ENCODE data around the gene PARD3B. TPM values are rescaled to one million over a fixed set of nuclear protein-coding genes. Genes with fewer than 3 reads are reported as not detected.

PARD3B gene
- total RNA-seq, 1 donor from 2014 or later, result 23.8 TPM

DNA sequence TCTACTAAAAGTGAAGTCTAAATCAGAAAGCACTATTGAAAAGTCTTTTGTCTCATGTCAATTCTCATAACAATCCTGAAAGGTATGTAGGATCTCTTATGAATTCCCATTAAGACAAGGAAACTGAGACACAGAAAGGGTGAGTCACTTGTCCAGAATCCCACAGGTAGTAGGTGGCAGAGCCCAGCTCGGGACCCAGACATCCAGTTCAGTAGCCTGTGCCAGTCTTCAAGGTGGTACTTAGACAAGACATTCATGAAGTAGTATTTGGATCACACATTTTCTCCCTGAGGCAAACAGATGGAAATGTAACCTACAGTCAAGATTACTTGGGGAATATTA, 14.8 kb upstream of the PARD3B start:
- DNase-seq, result no peak
- Histone ChIP-seq H3K4me1 (no peaks in the 10 kb centered on the region), H3K4me3 (no peak overlapping the region), H3K27me3 (ENCODE audit: low read depth) (no peaks in the 10 kb centered on the region), H3K27ac (no peak overlapping the region), H3K36me3 (no peaks in the 10 kb centered on the region), H3K9me3 (no peaks in the 10 kb centered on the region)
- no peak for ATAC-seq
- intact Hi-C loops (cut with DNase I), result no loop called here
- TF ChIP-seq CTCF (IDR thresholded peaks at IDR 0.05), result no peak

GRCh38 chr2:204533629-204534370, 11.5 kb upstream of the PARD3B start:
- H3K9me3 ChIP-seq, result no peaks in the 10 kb centered on the region
- no peaks in the 10 kb centered on the region for H3K36me3 ChIP-seq
- H3K27ac ChIP-seq, result no peak overlapping the region
- H3K27me3 ChIP-seq (ENCODE audit: low read depth), result no peaks in the 10 kb centered on the region
- H3K4me1 ChIP-seq, result no peaks in the 10 kb centered on the region
- intact Hi-C loops (cut with DNase I), result no loop called here
- DNase-seq, result no peak
- no peak for ATAC-seq
- no peak for TF ChIP-seq CTCF (IDR thresholded peaks at IDR 0.05)
- no peak overlapping the region for H3K4me3 ChIP-seq

DNA sequence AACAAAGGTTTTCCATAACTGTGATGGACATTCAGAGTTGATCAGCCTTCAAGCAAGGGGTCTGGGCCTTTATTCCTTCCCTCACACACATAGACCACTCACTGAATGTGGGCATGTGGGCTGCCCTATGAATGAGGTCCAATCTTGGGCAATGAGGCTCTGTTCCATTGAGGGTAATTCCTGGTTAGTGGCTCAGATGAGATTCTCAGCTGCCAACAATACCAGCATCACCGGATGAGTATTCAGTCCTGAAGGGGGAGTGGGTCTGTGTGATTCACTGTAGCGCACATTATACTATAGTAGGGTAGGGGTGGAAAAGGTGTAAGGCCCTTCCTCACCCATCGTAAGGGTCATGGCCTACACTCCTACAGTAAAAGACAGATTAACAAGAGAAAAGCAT, 9.9 kb upstream of the PARD3B start:
- DNase-seq, result no peak
- Histone ChIP-seq H3K27me3 (ENCODE audit: low read depth) (no peaks in the 10 kb centered on the region), H3K4me3 (no peak overlapping the region), H3K36me3 (no peaks in the 10 kb centered on the region), H3K9me3 (no peaks in the 10 kb centered on the region), H3K4me1 (no peaks in the 10 kb centered on the region), H3K27ac (no peak overlapping the region)
- no peak for ATAC-seq
- no peak for TF ChIP-seq CTCF (IDR thresholded peaks at IDR 0.05)
- intact Hi-C loops (cut with DNase I), result no loop called here

DNA sequence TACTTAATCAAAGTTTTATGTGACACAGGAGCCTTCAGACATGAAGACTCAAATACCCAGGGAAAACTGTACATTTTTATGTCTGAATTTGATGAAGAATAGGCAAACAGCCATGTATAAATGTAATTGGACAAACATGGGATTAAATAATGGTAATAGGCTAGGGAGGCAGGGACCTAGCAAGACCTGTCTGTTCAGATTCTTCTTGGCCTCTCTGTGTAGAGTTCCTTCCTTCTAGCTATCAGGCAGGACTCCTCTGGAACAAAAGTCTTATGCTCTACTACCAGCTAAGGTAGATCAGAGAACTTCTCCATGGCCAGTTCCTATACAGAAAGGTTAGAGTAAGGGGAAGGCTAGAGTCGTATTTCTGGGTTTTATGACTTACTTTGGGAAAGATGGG, 9.5 kb upstream of the PARD3B start:
- H3K4me1 ChIP-seq, result no peaks in the 10 kb centered on the region
- DNase-seq, result no peak
- TF ChIP-seq CTCF (IDR thresholded peaks at IDR 0.05), result no peak
- H3K27ac ChIP-seq, result no peak overlapping the region
- no peak for ATAC-seq
- H3K9me3 ChIP-seq, result no peaks in the 10 kb centered on the region
- H3K27me3 ChIP-seq (ENCODE audit: low read depth), result no peaks in the 10 kb centered on the region
- H3K36me3 ChIP-seq, result no peaks in the 10 kb centered on the region
- intact Hi-C loops (cut with DNase I), result no loop called here
- no peak overlapping the region for H3K4me3 ChIP-seq

DNA sequence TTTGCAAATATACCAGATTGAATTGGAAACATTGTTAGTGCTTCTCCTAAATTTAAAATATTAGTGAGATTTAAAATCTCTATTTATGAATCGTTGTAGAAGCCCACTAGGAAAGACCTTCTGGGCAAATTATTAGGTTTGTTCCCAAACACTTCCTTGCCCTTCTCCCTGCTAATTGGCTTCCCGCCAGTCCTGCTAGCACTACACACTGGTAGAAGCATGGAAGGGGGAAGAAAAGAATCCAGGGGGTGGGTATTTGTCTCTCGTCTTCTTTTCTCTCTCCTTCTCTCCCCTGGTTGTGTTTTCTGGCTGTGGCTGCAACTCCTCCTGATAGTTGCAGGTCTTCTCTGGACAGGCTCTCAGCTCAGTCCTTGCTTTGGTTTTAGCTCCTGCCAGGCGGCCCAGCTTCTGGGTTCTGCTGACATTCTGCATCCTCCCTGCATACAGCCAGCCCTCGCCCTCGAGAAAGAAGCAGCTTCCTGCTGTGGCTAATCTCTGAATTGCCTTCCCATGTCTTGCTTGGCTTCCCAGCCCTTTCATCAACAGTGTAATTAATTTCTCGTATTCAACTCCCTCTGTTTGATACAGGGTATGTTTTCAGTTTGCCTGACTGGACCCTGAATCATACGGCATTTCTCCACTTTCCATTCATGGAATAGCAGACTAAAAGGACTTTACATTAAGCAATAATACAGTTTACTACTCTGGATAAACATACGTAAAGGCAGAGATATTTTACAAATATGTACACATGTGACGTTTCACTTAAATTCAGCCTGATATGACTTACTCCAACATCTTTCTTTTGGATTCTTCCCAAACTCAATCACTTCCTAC, 6.9 kb upstream of the PARD3B start:
- intact Hi-C loops (cut with DNase I), result no loop called here
- H3K27ac ChIP-seq, result no peak overlapping the region
- no peak for ATAC-seq
- H3K9me3 ChIP-seq, result no peaks in the 10 kb centered on the region
- no peaks in the 10 kb centered on the region for H3K4me1 ChIP-seq
- H3K36me3 ChIP-seq, result no peaks in the 10 kb centered on the region
- no peaks in the 10 kb centered on the region for H3K27me3 ChIP-seq (ENCODE audit: low read depth)
- DNase-seq, result no peak
- no peak for TF ChIP-seq CTCF (IDR thresholded peaks at IDR 0.05)
- H3K4me3 ChIP-seq, result no peak overlapping the region

Measured in lower lobe of right lung (tissue), 2 donors.